ENCODE results near the gene PDE1A. TPM values are rescaled to one million over a fixed set of nuclear protein-coding genes. Genes with fewer than 3 reads are reported as not detected.

Gene PDE1A
- total RNA-seq, 4 donors from 2014 or later, result 13.1 to 83.1 (median 27.3) TPM

DNA sequence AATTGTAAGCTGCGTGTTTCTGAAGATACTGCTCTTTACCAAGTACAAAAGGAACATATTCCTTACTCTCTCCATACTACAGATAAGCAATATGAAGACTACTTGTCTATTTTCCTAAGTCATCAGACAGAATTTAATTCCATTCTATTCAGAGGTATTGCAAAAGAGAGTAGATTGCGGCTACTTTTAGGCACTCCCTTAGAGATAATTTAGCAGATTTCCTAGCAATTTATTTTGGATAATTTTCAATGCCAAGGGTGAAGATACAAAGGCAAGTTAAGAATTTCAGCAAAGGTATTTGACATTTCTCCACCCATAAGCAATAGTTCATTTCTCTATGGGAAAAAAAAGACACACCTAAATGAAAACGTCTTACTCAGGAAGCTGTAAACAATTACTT lies 161.1 kb downstream of the PDE1A start:
- TF ChIP-seq, protein P1, sequence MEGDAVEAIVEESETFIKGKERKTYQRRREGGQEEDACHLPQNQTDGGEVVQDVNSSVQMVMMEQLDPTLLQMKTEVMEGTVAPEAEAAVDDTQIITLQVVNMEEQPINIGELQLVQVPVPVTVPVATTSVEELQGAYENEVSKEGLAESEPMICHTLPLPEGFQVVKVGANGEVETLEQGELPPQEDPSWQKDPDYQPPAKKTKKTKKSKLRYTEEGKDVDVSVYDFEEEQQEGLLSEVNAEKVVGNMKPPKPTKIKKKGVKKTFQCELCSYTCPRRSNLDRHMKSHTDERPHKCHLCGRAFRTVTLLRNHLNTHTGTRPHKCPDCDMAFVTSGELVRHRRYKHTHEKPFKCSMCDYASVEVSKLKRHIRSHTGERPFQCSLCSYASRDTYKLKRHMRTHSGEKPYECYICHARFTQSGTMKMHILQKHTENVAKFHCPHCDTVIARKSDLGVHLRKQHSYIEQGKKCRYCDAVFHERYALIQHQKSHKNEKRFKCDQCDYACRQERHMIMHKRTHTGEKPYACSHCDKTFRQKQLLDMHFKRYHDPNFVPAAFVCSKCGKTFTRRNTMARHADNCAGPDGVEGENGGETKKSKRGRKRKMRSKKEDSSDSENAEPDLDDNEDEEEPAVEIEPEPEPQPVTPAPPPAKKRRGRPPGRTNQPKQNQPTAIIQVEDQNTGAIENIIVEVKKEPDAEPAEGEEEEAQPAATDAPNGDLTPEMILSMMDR (IDR thresholded peaks at IDR 0.05), result no peak
- TF ChIP-seq POLR2A (IDR thresholded peaks at IDR 0.05), result no peak
- no peak overlapping the region for H3K4me3 ChIP-seq
- no peaks in the 10 kb centered on the region for H3K27me3 ChIP-seq
- intact Hi-C loops (cut with DNase I; ENCODE audit: low total_unique reads), result no loop called here
- H3K4me1 ChIP-seq, result no peaks in the 10 kb centered on the region
- no peak for DNase-seq
- H3K9me3 ChIP-seq, result no peaks in the 10 kb centered on the region
- no peak overlapping the region for H3K27ac ChIP-seq
- H3K36me3 ChIP-seq, result no peaks in the 10 kb centered on the region

DNA sequence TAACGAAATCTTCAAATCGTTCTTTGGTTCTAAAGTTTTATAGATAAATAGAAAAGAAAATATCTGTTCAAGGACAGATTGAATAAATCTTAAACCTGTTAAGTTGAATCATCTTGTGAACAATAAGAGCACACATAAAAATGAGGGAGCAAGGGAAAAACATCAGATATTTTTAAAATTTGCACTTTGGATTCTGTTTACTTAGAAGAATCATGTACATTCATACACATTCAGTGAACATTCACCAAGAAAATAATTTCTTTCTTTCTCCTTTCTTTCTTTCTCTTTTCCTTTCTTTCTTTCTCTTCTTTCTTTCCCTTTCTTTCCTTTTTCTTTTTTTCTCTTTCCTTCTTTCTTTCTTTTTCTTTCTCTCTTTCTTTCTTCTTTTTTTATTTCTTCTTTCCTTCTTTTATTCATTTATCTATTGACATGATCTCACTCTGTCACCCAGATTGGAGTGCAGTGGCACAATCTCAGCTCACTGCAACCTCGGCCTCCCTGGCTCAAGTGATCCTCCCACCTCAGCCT lies 164.9 kb downstream of the PDE1A start:
- Histone ChIP-seq H3K4me3 (no peak overlapping the region), H3K36me3 (no peaks in the 10 kb centered on the region), H3K27ac (no peak overlapping the region), H3K4me1 (no peaks in the 10 kb centered on the region), H3K27me3 (no peaks in the 10 kb centered on the region), H3K9me3 (no peaks in the 10 kb centered on the region)
- TF ChIP-seq, protein P1 (IDR thresholded peaks at IDR 0.05), result no peak
- no peak for TF ChIP-seq POLR2A (IDR thresholded peaks at IDR 0.05)
- intact Hi-C loops (cut with DNase I; ENCODE audit: low total_unique reads), result no loop called here
- DNase-seq, result no peak

DNA sequence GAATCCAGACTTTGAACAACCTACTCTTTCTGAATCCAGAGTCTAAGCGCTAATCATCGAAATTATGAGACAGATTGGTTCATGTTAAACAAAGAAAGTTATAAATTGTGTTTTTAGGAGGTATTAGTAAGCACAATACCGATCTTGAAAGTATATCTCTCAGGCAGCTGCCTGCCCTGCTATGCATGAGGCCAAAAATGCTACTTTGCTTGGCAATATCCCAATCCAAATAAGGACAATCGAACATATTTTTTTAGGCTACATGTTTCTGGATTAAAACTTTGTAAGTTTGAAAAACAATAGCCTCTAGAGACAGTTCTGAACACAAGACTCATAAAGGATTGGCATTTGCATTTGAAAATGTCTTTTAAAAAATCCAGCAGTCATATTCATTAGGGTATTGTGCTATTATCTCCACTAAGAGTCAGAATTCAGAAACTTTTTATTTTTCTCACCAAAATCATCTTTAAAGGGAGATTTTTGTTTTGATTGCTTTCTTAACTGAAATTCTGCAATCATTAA lies 167.1 kb downstream of the PDE1A start:
- Histone ChIP-seq H3K36me3 (no peaks in the 10 kb centered on the region), H3K4me3 (no peak overlapping the region), H3K9me3 (no peaks in the 10 kb centered on the region), H3K27ac (no peak overlapping the region), H3K27me3 (no peaks in the 10 kb centered on the region), H3K4me1 (no peaks in the 10 kb centered on the region)
- DNase-seq, result no peak
- intact Hi-C loops (cut with DNase I; ENCODE audit: low total_unique reads), result no loop called here
- TF ChIP-seq, protein P1 (IDR thresholded peaks at IDR 0.05), result no peak
- TF ChIP-seq POLR2A (IDR thresholded peaks at IDR 0.05), result no peak

DNA sequence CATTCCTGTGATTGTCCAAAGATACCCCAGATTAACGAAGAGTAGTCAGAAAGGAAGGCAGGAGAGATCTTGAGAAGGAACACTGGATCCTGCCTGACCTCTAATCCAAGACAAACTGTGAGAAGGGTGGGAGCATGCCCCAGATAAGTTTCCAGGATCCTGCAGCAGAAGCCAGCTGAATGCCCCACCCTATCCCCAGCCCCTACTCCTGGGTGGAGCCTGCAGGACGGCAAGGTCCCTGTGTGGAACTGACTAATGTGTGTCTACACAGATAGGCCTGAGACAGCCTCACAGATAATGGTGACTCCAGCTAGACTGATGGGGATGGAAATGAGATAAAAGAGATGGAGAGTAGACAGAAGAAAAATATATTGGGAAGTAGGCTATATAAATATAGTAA lies 174.3 kb downstream of the PDE1A start:
- Histone ChIP-seq H3K4me1 (no peaks in the 10 kb centered on the region), H3K4me3 (no peak overlapping the region), H3K9me3 (no peaks in the 10 kb centered on the region), H3K27me3 (no peaks in the 10 kb centered on the region), H3K27ac (no peak overlapping the region), H3K36me3 (no peaks in the 10 kb centered on the region)
- intact Hi-C loops (cut with DNase I; ENCODE audit: low total_unique reads), result no loop called here
- no peak for DNase-seq
- TF ChIP-seq POLR2A (IDR thresholded peaks at IDR 0.05), result no peak
- TF ChIP-seq, protein P1 (IDR thresholded peaks at IDR 0.05), result no peak

DNA sequence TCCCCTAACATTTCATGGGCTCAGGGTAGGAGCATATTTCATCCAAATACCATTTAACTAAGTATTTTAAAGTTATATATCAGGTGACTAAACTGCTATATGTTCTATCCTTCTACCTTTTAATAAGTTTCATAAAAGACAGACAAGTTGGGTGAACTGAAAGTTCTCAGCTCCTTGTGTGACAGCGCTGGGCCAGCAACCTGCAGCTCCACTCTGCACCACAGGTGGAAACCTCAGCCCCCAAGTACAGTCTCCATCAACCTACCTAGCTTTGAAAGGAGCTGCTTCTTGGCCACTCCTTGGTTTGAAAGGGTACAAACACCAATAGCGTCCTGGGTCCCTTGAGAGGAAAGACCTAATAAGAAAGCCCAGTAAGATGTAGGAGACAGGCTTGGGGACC lies 177.9 kb downstream of the PDE1A start:
- no peak for DNase-seq
- H3K36me3 ChIP-seq, result no peaks in the 10 kb centered on the region
- no peak overlapping the region for H3K4me3 ChIP-seq
- intact Hi-C loops (cut with DNase I; ENCODE audit: low total_unique reads), result no loop called here
- no peaks in the 10 kb centered on the region for H3K9me3 ChIP-seq
- H3K27ac ChIP-seq, result no peak overlapping the region
- TF ChIP-seq, protein P1 (IDR thresholded peaks at IDR 0.05), result no peak
- TF ChIP-seq POLR2A (IDR thresholded peaks at IDR 0.05), result no peak
- H3K27me3 ChIP-seq, result no peaks in the 10 kb centered on the region
- H3K4me1 ChIP-seq, result no peaks in the 10 kb centered on the region

All from uterus (tissue), 4 donors.